NB4 (cell line): ENCODE results near the gene COL6A2.

Experiments used
- DNase-seq: peaks from one replicate; pipeline ENCODE4 v3.0.0; 2010; ENCODE audit warnings: low read depth
- H3K4me3 ChIP-seq: one replicate; pipeline ENCODE4 v1.5.1; 2011; ENCODE audit warnings: mild to moderate bottlenecking, low read depth, low read length, moderate library complexity
- CTCF ChIP-seq: IDR thresholded peaks from one replicate; pipeline ENCODE4 v1.5.1; 2012; ENCODE audit warnings: low read depth, low read length
- MAX ChIP-seq: IDR thresholded peaks from 2 replicates; pipeline ENCODE4 v1.6.1; 2011; ENCODE audit warnings: low read depth, low read length
- MYC ChIP-seq: IDR thresholded peaks from 2 replicates; pipeline ENCODE4 v1.6.1; 2011; ENCODE audit warnings: low read depth, low read length
- POLR2A ChIP-seq: IDR thresholded peaks from 2 replicates; pipeline ENCODE4 v1.6.1; 2011; ENCODE audit warnings: mild to moderate bottlenecking; ENCODE audit not compliant: insufficient read length; ENCODE audit errors: extremely low read depth

The COL6A2 gene

GRCh38 chr21:46141767-46142581 is 44.1 kb downstream of the COL6A2 start:
- DNase-seq, result no peak
- no peak for TF ChIP-seq MYC
- no peak for TF ChIP-seq MAX
- TF ChIP-seq POLR2A, result no peak
- TF ChIP-seq CTCF, result no peak
- H3K4me3 ChIP-seq, result no peak overlapping the region

DNA sequence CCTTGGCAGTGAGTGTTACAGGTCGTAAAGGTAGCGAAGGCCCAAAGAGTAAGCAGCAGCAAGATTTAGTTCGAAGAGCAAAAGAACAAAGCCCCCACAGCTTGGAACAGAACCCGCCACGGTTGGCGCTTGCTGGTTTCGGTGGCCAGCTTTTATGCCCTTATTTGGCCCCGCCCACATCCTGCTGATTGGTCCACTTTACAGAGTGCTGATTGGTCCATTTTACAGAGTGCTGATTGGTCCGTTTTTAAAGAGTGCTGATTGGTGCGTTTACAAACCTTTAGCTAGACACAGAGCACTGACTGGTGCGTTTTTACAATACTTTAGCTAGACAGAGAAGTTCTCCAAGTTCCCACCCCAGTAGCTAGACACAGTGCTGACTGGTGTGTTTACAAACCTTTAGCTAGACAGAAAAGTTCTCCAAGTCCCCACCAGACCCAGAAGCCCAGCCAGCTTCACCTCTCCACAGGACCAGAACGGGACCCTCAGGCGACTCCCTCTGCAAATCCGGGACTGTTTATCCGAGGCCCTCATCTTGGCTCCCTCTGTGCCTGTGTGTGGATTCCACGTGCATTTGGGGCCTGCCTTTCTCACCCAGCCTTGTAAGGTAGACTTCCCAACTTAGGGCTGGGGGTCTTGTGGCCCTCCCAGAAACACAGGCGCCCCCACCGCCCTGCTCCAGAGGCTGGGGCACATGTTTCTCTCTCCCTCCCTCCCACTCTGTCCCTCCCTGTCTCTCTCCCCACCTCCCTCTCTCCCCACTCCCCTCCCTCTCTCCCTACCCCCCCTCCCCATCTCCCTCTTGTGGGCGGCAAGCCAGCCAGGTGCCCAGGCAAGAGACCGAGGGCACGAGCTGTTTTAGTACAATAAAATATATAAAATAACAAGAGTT is 44.9 kb downstream of the COL6A2 start:
- TF ChIP-seq MYC (no peak), CTCF (no peak), MAX (no peak), POLR2A (no peak)
- no peak overlapping the region for H3K4me3 ChIP-seq
- no peak for DNase-seq

DNA sequence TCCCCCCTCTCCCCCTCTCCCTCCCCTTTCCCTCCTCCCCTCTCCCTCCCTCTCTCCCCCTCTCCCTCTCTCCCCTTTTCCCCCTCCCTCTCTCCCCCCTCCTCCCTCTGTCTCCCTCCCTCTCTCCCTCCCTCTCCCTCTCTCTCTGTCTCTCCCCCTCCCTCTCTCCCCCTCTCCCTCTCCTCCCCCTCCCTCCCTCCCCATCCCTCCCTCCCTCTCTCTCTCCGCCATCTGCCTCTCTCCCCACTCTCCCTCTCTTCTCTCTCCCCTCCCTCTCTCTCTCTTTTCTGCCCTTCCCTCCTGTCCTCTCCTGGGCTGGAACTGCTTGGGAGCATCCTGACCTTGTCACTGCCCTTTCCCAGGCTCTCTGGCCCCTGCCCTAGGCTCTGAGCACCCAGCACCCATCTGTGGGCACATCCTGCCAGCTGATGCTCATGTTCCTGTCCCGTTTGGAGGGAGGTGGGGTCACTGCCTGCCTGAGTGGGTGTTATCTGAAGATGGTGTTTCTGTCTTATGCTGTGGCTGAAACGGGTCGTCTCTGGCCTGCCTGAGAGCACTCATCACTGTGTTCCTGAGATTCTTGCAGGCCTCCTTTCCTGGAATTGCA is 46.7 kb downstream of the COL6A2 start:
- TF ChIP-seq MYC, result no peak
- TF ChIP-seq CTCF, result no peak
- no peak for TF ChIP-seq POLR2A
- no peak for TF ChIP-seq MAX
- DNase-seq, result no peak
- H3K4me3 ChIP-seq, result no peak overlapping the region

DNA sequence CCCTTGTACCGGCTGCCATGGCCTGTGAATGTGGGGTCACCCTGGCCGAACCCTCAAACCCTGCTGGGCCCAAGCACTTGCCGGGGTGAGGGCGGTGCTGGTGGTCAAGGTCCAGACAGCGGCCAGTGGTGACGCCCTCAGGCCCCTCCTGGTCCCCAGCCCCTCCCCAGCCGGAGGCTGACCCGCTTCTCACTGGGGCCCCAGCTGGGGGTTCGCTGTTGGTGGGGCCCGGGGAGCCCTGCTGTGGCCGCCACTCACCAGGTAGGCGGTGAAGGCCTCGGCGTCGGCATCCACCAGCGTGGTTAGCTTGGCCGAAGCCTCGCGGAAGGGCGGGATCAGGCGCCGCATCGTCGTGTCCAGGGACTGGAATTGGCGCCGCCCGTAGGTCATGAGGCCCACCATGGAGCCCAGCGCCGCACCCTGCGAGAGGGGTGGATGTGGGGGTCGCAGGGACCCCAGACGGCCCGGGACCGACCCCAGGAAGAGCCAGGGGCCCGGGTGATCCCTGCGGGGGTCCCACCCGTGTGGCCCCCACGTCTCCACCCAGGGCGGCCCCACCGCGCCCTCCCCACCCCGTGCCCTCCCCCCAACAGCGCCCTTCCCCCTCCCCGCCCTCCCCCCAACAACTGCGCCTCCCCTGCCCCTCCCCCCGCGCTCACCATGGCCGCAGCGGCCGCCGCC is 47.4 kb downstream of the COL6A2 start:
- TF ChIP-seq POLR2A (no peak), CTCF (no peak), MYC (no peak), MAX (no peak)
- H3K4me3 ChIP-seq, result no peak overlapping the region
- no peak for DNase-seq

GRCh38 chr21:46145840-46146691 is 48.2 kb downstream of the COL6A2 start:
- TF ChIP-seq MYC (no peak), POLR2A (no peak), MAX (no peak), CTCF (no peak)
- H3K4me3 ChIP-seq, result no peak overlapping the region
- DNase-seq, result no peak
